ENCODE results near the gene NAT9.

The NAT9 gene

GRCh38 chr17:74742153-74742515 lies 34.0 kb downstream of the NAT9 start:
- peak; percentile 45 for DNase-seq

- no peak for DNase-seq
Measured at GRCh38 chr17:74740641-74741387, 35.3 kb downstream of the NAT9 start.

GRCh38 chr17:74740173-74740572 lies 36.0 kb downstream of the NAT9 start:
- DNase-seq, result no peak

- no peak for DNase-seq
Measured at GRCh38 chr17:74739227-74739831, 36.8 kb downstream of the NAT9 start.

GRCh38 chr17:74738051-74738996 lies 37.8 kb downstream of the NAT9 start:
- DNase-seq, result peak; percentile 77

- peak; percentile 52 for DNase-seq
Measured at GRCh38 chr17:74737299-74738050, 38.7 kb downstream of the NAT9 start.

- DNase-seq, result peak; percentile 46
Measured at GRCh38 chr17:74736513-74737298, 39.4 kb downstream of the NAT9 start, which contains the start of gene RAB37. TSS of gene RAB37 (plus strand) at chr17:74737256. CDS start at chr17:74737273, 17 bp downstream.

- no peak for DNase-seq
Measured at GRCh38 chr17:74734256-74734655, 41.9 kb downstream of the NAT9 start.

- no peak for DNase-seq
Measured at GRCh38 chr17:74733365-74734122, 42.6 kb downstream of the NAT9 start.

GRCh38 chr17:74732042-74732867 lies 43.9 kb downstream of the NAT9 start:
- no peak for DNase-seq

GRCh38 chr17:74731347-74731605 lies 44.9 kb downstream of the NAT9 start:
- DNase-seq, result no peak

- DNase-seq, result peak; percentile 57
Measured at GRCh38 chr17:74730491-74731346, 45.4 kb downstream of the NAT9 start.

GRCh38 chr17:74729866-74730265 lies 46.3 kb downstream of the NAT9 start:
- DNase-seq, result no peak

GRCh38 chr17:74729368-74729767 lies 46.8 kb downstream of the NAT9 start:
- DNase-seq, result no peak

- DNase-seq, result no peak
Measured at GRCh38 chr17:74728702-74729075, 47.5 kb downstream of the NAT9 start.

GRCh38 chr17:74728033-74728701 lies 48.0 kb downstream of the NAT9 start:
- no peak for DNase-seq

GRCh38 chr17:74725111-74725510 lies 51.0 kb downstream of the NAT9 start:
- no peak for DNase-seq

- DNase-seq, result no peak
Measured at GRCh38 chr17:74723891-74724290, 52.3 kb downstream of the NAT9 start.

- no peak for DNase-seq
Measured at GRCh38 chr17:74722782-74723181, 53.4 kb downstream of the NAT9 start.

All from activated naive CD4-positive, alpha-beta T cell treated with Interleukin-2 at 50 U/mL for 16 hours (primary cell).